Measurements from ENCODE around the gene RALGAPB.
"Not testable (repeated sequence)": the region's sequence is repeated elsewhere in the genome, so short reads cannot be mapped to it uniquely, and the experiment has no call there.

Gene RALGAPB

DNA sequence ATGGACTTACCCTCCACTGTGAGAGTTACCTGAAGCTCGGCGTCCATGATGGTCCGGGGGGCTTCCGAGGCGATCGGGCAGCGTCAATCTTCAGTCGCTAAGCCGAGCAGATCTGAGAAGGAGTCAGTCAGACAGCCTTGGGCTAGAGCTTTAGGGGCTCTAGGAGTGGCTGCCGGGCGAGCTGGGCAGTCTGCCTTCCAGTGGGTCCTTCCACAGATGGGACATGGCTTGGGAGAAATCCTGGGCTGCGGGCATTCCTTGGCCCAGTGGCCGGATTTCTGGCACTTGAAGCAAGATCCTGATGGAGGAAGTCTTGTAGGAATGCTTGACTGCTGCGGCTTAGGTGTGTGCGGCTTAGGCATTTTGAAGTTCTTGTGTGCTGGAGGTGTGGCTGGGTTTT, 123.2 kb downstream of the RALGAPB start:
- H3K23ac ChIP-seq (ENCODE audit: low read length in 2 of 2): not testable (repeated sequence)

DNA sequence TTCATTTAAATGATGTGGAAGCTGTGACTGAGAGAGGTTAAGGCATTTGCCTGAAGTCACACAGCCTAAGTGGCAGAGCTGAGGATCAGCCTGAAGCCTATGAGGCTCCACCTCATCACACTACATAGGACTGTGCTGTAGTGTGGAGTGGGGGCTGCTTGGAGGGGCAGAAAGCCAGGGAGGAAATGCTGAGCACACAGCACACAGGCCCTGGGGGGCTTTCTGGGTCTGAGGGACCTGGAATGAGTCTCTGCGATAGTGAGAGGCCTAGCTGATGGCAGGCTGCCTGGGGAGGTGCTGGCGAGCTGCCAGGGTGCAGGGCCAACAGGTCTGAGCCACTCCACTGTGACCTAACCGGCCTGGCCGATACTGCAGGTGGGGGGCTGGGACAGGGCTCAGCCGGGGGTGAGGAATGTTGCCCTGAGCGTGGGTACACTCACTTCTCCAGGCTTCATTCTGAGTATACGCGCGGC, 126.8 kb downstream of the RALGAPB start:
- no peak overlapping the region for H3K4ac ChIP-seq (ENCODE audit: low read depth in 1 of 2, low read length in 2 of 2)
- H2AFZ ChIP-seq (ENCODE audit: low read depth, low read length): no peak overlapping the region
- WGBS: 63% methylated on average over 9 of the region's 9 CpGs
- H3K4me2 ChIP-seq (ENCODE audit: low read length, poor library complexity, severe bottlenecking): no peak overlapping the region
- no peak overlapping the region for H2BK15ac ChIP-seq (ENCODE audit: low read depth, poor library complexity, severe bottlenecking)
- H3K27ac ChIP-seq (ENCODE audit: low read length, poor library complexity, severe bottlenecking): peak overlapping the region; percentile 25
- peaks cover 20% of the 10 kb centered on the region for H3K4me1 ChIP-seq (ENCODE audit: control insufficient read depth, insufficient read depth, low read depth, low read length)
- no peak overlapping the region for H2BK5ac ChIP-seq (ENCODE audit: low read depth, low read length, poor library complexity, severe bottlenecking)
- H3K36me3 ChIP-seq (ENCODE audit: control insufficient read depth in 1 of 2, insufficient read depth in 2 of 2, low read depth in 1 of 2, low read length in 2 of 2): no peaks in the 10 kb centered on the region
- H3K79me1 ChIP-seq (replicated peaks; ENCODE audit: low read length, poor library complexity, severe bottlenecking): no peaks in the 10 kb centered on the region
- no peak overlapping the region for H2BK120ac ChIP-seq (ENCODE audit: low read depth, low read length)
- peak overlapping the region; percentile 7 for H2AK5ac ChIP-seq (ENCODE audit: low read length, severe bottlenecking)
- H2BK12ac ChIP-seq (ENCODE audit: low read length in 2 of 2): no peak overlapping the region
- no peak overlapping the region for H3K23ac ChIP-seq (ENCODE audit: low read length in 2 of 2)
- H3K27me3 ChIP-seq (ENCODE audit: control insufficient read depth in 1 of 2, insufficient read depth in 1 of 2, low read length in 2 of 2): peaks cover 0 to 54% of the 10 kb centered on the region in 2 experiments
- no peak for DNase-seq
- H3K18ac ChIP-seq (ENCODE audit: low read depth in 1 of 2, low read length in 2 of 2): no peak overlapping the region
- H3K9ac ChIP-seq (ENCODE audit: low read length): no peak overlapping the region
- H3K14ac ChIP-seq (ENCODE audit: low read length in 2 of 2): no peak overlapping the region
- no peak overlapping the region for H4K91ac ChIP-seq (ENCODE audit: low read length)
- no peak overlapping the region for H4K8ac ChIP-seq (ENCODE audit: low read length)
- no peak overlapping the region for H3K4me3 ChIP-seq (ENCODE audit: insufficient read depth in 1 of 2, low read depth in 1 of 2, low read length in 2 of 2)
- no peaks in the 10 kb centered on the region for H3K9me3 ChIP-seq (ENCODE audit: control insufficient read depth, low read length)

More for the DNA sequence above, 123.2 kb downstream of the RALGAPB start:
- Histone ChIP-seq H3K27me3 (ENCODE audit: control insufficient read depth in 1 of 2, insufficient read depth in 1 of 2, low read length in 2 of 2) (peaks cover 0 to 33% of the 10 kb centered on the region in 2 experiments), H3K4me1 (ENCODE audit: control insufficient read depth, insufficient read depth, low read depth, low read length) (peaks cover 25% of the 10 kb centered on the region)
- H3K9me3 ChIP-seq (ENCODE audit: control insufficient read depth, low read length); H2BK15ac ChIP-seq (ENCODE audit: low read depth, poor library complexity, severe bottlenecking); H2BK120ac ChIP-seq (ENCODE audit: low read depth, low read length); H3K4ac ChIP-seq (ENCODE audit: low read depth in 1 of 2, low read length in 2 of 2); H3K79me1 ChIP-seq (replicated peaks; ENCODE audit: low read length, poor library complexity, severe bottlenecking); H2BK12ac ChIP-seq (ENCODE audit: low read length in 2 of 2); H2BK5ac ChIP-seq (ENCODE audit: low read depth, low read length, poor library complexity, severe bottlenecking); H3K14ac ChIP-seq (ENCODE audit: low read length in 2 of 2); H4K8ac ChIP-seq (ENCODE audit: low read length); H2AK5ac ChIP-seq (ENCODE audit: low read length, severe bottlenecking); DNase-seq; H3K36me3 ChIP-seq (ENCODE audit: control insufficient read depth in 1 of 2, insufficient read depth in 2 of 2, low read depth in 1 of 2, low read length in 2 of 2); H3K27ac ChIP-seq (ENCODE audit: low read length, poor library complexity, severe bottlenecking); H3K18ac ChIP-seq (ENCODE audit: low read depth in 1 of 2, low read length in 2 of 2); H3K4me2 ChIP-seq (ENCODE audit: low read length, poor library complexity, severe bottlenecking); H2AFZ ChIP-seq (ENCODE audit: low read depth, low read length); H4K91ac ChIP-seq (ENCODE audit: low read length); H3K4me3 ChIP-seq (ENCODE audit: insufficient read depth in 1 of 2, low read depth in 1 of 2, low read length in 2 of 2); H3K9ac ChIP-seq (ENCODE audit: low read length): not testable (repeated sequence)
- 95% methylated on average over 13 of the region's 15 CpGs for WGBS

DNA sequence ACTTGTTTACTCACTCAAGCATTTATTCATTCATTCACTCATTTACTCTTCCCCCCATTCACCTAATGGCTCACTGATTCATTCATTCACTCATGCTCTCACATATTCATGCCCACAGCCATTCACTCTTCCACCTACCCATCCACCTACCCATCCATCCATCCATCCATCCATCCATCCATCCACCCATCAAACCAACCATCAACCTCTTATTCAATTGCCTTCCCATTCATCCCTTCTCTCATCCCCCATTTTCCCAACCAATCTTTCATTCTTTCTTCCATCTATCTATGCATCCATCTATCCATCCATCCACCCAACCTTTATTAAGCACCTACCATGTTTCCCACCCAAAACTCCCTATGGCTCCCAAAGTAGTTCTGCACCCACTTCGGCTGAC, 127.4 kb downstream of the RALGAPB start:
- Histone ChIP-seq H3K36me3 (ENCODE audit: control insufficient read depth in 1 of 2, insufficient read depth in 2 of 2, low read depth in 1 of 2, low read length in 2 of 2) (no peaks in the 10 kb centered on the region), H4K8ac (ENCODE audit: low read length) (no peak overlapping the region), H2BK15ac (ENCODE audit: low read depth, poor library complexity, severe bottlenecking) (no peak overlapping the region), H2BK120ac (ENCODE audit: low read depth, low read length) (no peak overlapping the region), H2BK12ac (ENCODE audit: low read length in 2 of 2) (no peak overlapping the region), H3K4me1 (ENCODE audit: control insufficient read depth, insufficient read depth, low read depth, low read length) (peaks cover 21% of the 10 kb centered on the region), H3K4ac (ENCODE audit: low read depth in 1 of 2, low read length in 2 of 2) (no peak overlapping the region), H3K14ac (ENCODE audit: low read length in 2 of 2) (no peak overlapping the region), H2AFZ (ENCODE audit: low read depth, low read length) (no peak overlapping the region), H3K4me2 (ENCODE audit: low read length, poor library complexity, severe bottlenecking) (no peak overlapping the region), H3K79me1 (replicated peaks; ENCODE audit: low read length, poor library complexity, severe bottlenecking) (no peaks in the 10 kb centered on the region), H3K27ac (ENCODE audit: low read length, poor library complexity, severe bottlenecking) (no peak overlapping the region), H3K18ac (ENCODE audit: low read depth in 1 of 2, low read length in 2 of 2) (no peak overlapping the region), H2AK5ac (ENCODE audit: low read length, severe bottlenecking) (no peak overlapping the region), H3K23ac (ENCODE audit: low read length in 2 of 2) (no peak overlapping the region), H2BK5ac (ENCODE audit: low read depth, low read length, poor library complexity, severe bottlenecking) (no peak overlapping the region), H3K9ac (ENCODE audit: low read length) (no peak overlapping the region), H3K27me3 (ENCODE audit: control insufficient read depth in 1 of 2, insufficient read depth in 1 of 2, low read length in 2 of 2) (peaks cover 0 to 56% of the 10 kb centered on the region in 2 experiments), H4K91ac (ENCODE audit: low read length) (no peak overlapping the region), H3K4me3 (ENCODE audit: insufficient read depth in 1 of 2, low read depth in 1 of 2, low read length in 2 of 2) (no peak overlapping the region), H3K9me3 (ENCODE audit: control insufficient read depth, low read length) (no peaks in the 10 kb centered on the region)
- WGBS: 95% methylated on average over 1 of the region's 1 CpG
- no peak for DNase-seq

DNA sequence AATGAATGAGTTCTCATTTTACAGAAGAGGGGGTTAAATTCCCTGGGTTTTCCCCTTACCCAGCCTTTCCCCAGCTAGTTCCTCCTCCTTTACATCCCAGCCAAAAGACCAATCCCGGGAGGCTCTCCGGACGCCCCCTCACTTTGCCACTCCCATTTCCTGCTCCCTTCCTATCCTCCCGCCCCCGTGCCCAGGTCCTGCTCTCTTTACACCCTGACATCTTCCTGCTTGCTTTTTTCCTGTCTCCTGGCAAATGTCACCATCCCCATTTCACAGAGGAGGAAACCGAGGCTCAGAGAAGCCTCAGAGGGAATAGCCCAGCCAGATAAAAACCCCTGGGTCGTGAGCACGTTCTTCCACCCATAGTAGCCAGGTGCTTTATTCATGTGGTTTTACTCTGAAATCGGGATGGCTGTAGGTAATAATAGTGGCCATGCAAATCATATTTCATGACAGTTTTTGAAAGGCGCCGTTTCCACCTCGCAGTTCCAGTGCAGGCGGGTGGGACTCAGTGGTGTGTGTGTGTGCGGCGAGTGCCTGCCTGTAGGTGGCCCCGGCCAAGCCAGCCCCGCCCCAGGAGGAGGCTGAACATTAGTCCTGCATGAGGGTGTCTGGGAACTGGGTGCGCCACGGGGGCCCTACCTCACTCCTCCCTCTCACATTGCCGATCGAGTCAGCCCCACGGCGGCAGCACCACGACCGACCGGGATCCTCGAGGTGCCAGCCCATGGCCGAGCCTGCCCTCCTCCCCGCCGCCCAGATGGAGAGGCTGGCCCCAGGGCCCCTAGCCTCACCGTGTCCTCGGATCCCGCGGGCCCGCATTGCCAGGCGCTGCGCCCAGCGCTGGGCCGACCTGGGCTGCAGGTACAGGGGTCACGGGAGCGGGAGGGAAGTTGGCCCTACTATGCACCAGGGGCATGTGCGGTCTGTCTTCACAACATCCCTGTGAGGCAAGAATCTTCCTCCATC, 128.9 kb downstream of the RALGAPB start, which contains the start of gene ARHGAP40:
Gene ARHGAP40 (plus strand): TSS at position 594 of the 969 bp plus-strand sequence.
- peak within 1 kb of the TSS; percentile 18 for H4K91ac ChIP-seq (ENCODE audit: low read length)
- H3K14ac ChIP-seq (ENCODE audit: low read length in 2 of 2): no peak within 1 kb of the TSS
- peak within 1 kb of the TSS in 1 of 2 experiments; percentile 52 for H3K4me3 ChIP-seq (ENCODE audit: insufficient read depth in 1 of 2, low read depth in 1 of 2, low read length in 2 of 2)
- H3K36me3 ChIP-seq (ENCODE audit: control insufficient read depth in 1 of 2, insufficient read depth in 2 of 2, low read depth in 1 of 2, low read length in 2 of 2): no peaks in the 10 kb centered on the region
- no peak within 1 kb of the TSS for H3K18ac ChIP-seq (ENCODE audit: low read depth in 1 of 2, low read length in 2 of 2)
- H2BK120ac ChIP-seq (ENCODE audit: low read depth, low read length): no peak within 1 kb of the TSS
- no peak within 1 kb of the TSS for H3K27ac ChIP-seq (ENCODE audit: low read length, poor library complexity, severe bottlenecking)
- no peak for DNase-seq
- H4K8ac ChIP-seq (ENCODE audit: low read length): peak within 1 kb of the TSS; percentile 31
- H3K23ac ChIP-seq (ENCODE audit: low read length in 2 of 2): peak within 1 kb of the TSS in 1 of 2 experiments; percentile 75
- WGBS: 12% methylated on average over 40 of the region's 42 CpGs
- H2BK5ac ChIP-seq (ENCODE audit: low read depth, low read length, poor library complexity, severe bottlenecking): no peak within 1 kb of the TSS
- no peaks in the 10 kb centered on the region for H3K79me1 ChIP-seq (replicated peaks; ENCODE audit: low read length, poor library complexity, severe bottlenecking)
- no peak within 1 kb of the TSS for H3K9ac ChIP-seq (ENCODE audit: low read length)
- H3K4ac ChIP-seq (ENCODE audit: low read depth in 1 of 2, low read length in 2 of 2): no peak within 1 kb of the TSS
- H3K27me3 ChIP-seq (ENCODE audit: control insufficient read depth in 1 of 2, insufficient read depth in 1 of 2, low read length in 2 of 2): peaks cover 0 to 70% of the 10 kb centered on the region in 2 experiments
- H3K4me1 ChIP-seq (ENCODE audit: control insufficient read depth, insufficient read depth, low read depth, low read length): peaks cover 22% of the 10 kb centered on the region
- H2AFZ ChIP-seq (ENCODE audit: low read depth, low read length): no peak within 1 kb of the TSS
- H3K4me2 ChIP-seq (ENCODE audit: low read length, poor library complexity, severe bottlenecking): peak within 1 kb of the TSS; percentile 67
- no peak within 1 kb of the TSS for H2BK15ac ChIP-seq (ENCODE audit: low read depth, poor library complexity, severe bottlenecking)
- H3K9me3 ChIP-seq (ENCODE audit: control insufficient read depth, low read length): no peaks in the 10 kb centered on the region
- H2BK12ac ChIP-seq (ENCODE audit: low read length in 2 of 2): no peak within 1 kb of the TSS
- H2AK5ac ChIP-seq (ENCODE audit: low read length, severe bottlenecking): peak within 1 kb of the TSS; percentile 19
